Gastrocnemius medialis (tissue), 4 donors: Measurements from ENCODE around the gene PPM1J. TPM values are rescaled to one million over a fixed set of nuclear protein-coding genes. Genes with fewer than 3 reads are reported as not detected.

Experiments
- ATAC-seq, 2 donors: fragments of 150-250 bp; one replicate each; pipeline ENCODE4 v1.9.1; 2016
- DNase-seq, 2 donors: peaks; one replicate each; pipeline ENCODE4 v3.0.0-alpha.2; 2019
- H3K27ac ChIP-seq, 4 donors: fragments of 200-600 bp; sonication (generic); 1 replicate in 1 of 4; 2 replicates in 3 of 4; pipeline ENCODE4 v1.5.1; 2016 to 2018; ENCODE audit warnings: mild to moderate bottlenecking in 2 of 4, moderate library complexity in 1 of 4
- H3K27me3 ChIP-seq, 3 donors: fragments of 200-600 bp; sonication (generic) in 2 of 3; 1 replicate in 1 of 3; 2 replicates in 2 of 3; pipeline versions ENCODE4 v1.5.1 to v1.6.0; 2016 to 2019; ENCODE audit warnings: mild to moderate bottlenecking in 1 of 3, moderate library complexity in 1 of 3
- H3K36me3 ChIP-seq, 2 donors: fragments of 200-600 bp; sonication (generic) in 1 of 2; one replicate each; pipeline ENCODE4 v1.5.1; 2017 to 2018
- H3K4me1 ChIP-seq, 2 donors: fragments of 200-600 bp; sonication (generic) in 1 of 2; one replicate each; pipeline ENCODE4 v1.5.1; 2016 to 2017; ENCODE audit warnings: mild to moderate bottlenecking in 2 of 2
- H3K4me3 ChIP-seq, 4 donors: fragments of 200-600 bp; sonication (generic) in 3 of 4; 1 replicate in 1 of 4; 2 replicates in 3 of 4; pipeline ENCODE4 v1.5.1; 2016 to 2019; ENCODE audit warnings: mild to moderate bottlenecking in 2 of 4
- H3K9me3 ChIP-seq, 3 donors: fragments of 200-600 bp; sonication (generic) in 2 of 3; 1 replicate in 1 of 3; 2 replicates in 2 of 3; pipeline ENCODE4 v1.5.1; 2016 to 2019
- CTCF ChIP-seq, 5 experiments: fragments of 450-650 bp in 3 of 5; fragments of 200-600 bp in 2 of 5; sonication (generic) in 2 of 5; IDR thresholded peaks in 4 of 5; conservative IDR thresholded peaks in 1 of 5; 1 replicate in 4 of 5; 2 replicates in 1 of 5; pipeline ENCODE4 v1.5.1; 2016 to 2019; ENCODE audit warnings: antibody characterized with exemption in 5 of 5, mild to moderate bottlenecking in 3 of 5, moderate library complexity in 3 of 5
- POLR2A ChIP-seq, 2 donors: fragments of 450-650 bp; IDR thresholded peaks; one replicate each; pipeline ENCODE4 v1.6.1; 2017; ENCODE audit warnings: antibody characterized with exemption in 2 of 2, mild to moderate bottlenecking in 2 of 2, moderate library complexity in 2 of 2
- in situ Hi-C, 4 donors: fragments of 200-750 bp; cut with MboI; loops; one replicate each; pipeline versions ENCODE4 v1.15.0 to v1.8.0; 2017; ENCODE audit warnings: low sequenced_read_pairs in 4 of 4
- intact Hi-C: fragments of 100-400 bp; cut with DNase I; formaldehyde crosslinking; loops from one replicate; pipeline ENCODE4 v1.15.1; 2023; ENCODE audit warnings: low total_unique reads
- total RNA-seq, 4 donors: library from RNA; depleted of rRNA; stranded (reverse); fragments of >200 nt; gene quantifications; one replicate each; pipeline versions ENCODE4 v1.1.0 to v1.2.3, GENCODE V29; 2016

Gene PPM1J
- total RNA-seq, 4 donors from 2014 or later = 4.2 to 5.4 (median 4.8) TPM

- no peak for TF ChIP-seq CTCF (IDR thresholded peaks at IDR 0.05 in 4 of 5, conservative IDR thresholded peaks at IDR 0.05 in 1 of 5)
- no peak for TF ChIP-seq POLR2A (IDR thresholded peaks at IDR 0.05)
- no peak for DNase-seq
- H3K4me1 ChIP-seq = peaks cover 36 to 43% of the 10 kb centered on the region in 2 donors
- H3K4me3 ChIP-seq = peak overlapping the region in 1 of 4 donors; percentile 6
- H3K9me3 ChIP-seq = no peaks in the 10 kb centered on the region
- no peaks in the 10 kb centered on the region for H3K27me3 ChIP-seq
- peaks cover 0 to 19% of the 10 kb centered on the region in 2 donors for H3K36me3 ChIP-seq
- H3K27ac ChIP-seq = peak overlapping the region; percentile 85 to 94 (median 90)
- ATAC-seq = peak in 1 of 2 donors; percentile 20
- intact Hi-C loops (loop anchor here (2.0 kb wide), 1 partner anchor 25 kb away; the partner anchor contains the start of gene MOV10), in situ Hi-C loops (loop anchor here in 3 of 4 donors (10.0 to 25.0 kb wide), 4 partner anchors 75 to 688 kb away; partner anchors contain the start of genes CTTNBP2NL (in 3 of the 3) and MAGI3 (in 1 of the 3))
Measured at GRCh38 chr1:112699425-112700144, 15.5 kb downstream of the PPM1J start.

GRCh38 chr1:112698366-112699310 lies 16.5 kb downstream of the PPM1J start:
- no peaks in the 10 kb centered on the region for H3K9me3 ChIP-seq

GRCh38 chr1:112697781-112698201 lies 17.3 kb downstream of the PPM1J start:
- Histone ChIP-seq H3K9me3 (no peaks in the 10 kb centered on the region), H3K4me1 (peaks cover 30 to 38% of the 10 kb centered on the region in 2 donors), H3K27me3 (no peaks in the 10 kb centered on the region), H3K36me3 (peaks cover 0 to 16% of the 10 kb centered on the region in 2 donors), H3K4me3 (no peak overlapping the region), H3K27ac (peak overlapping the region in 3 of 4 donors; percentile 85 to 94 (median 94))
- in situ Hi-C loops = no loop called here
- ATAC-seq (no peak), DNase-seq (no peak)
- intact Hi-C loops = no loop called here
- TF ChIP-seq POLR2A (IDR thresholded peaks at IDR 0.05) (no peak), CTCF (IDR thresholded peaks at IDR 0.05 in 4 of 5, conservative IDR thresholded peaks at IDR 0.05 in 1 of 5) (no peak)

More at GRCh38 chr1:112698366-112699310, 16.5 kb downstream of the PPM1J start:
- H3K27me3 ChIP-seq = no peaks in the 10 kb centered on the region
- in situ Hi-C loops = no loop called here
- peaks cover 0 to 23% of the 10 kb centered on the region in 2 donors for H3K36me3 ChIP-seq
- H3K4me1 ChIP-seq = peaks cover 30 to 43% of the 10 kb centered on the region in 2 donors
- intact Hi-C loops = no loop called here
- peak in 1 of 2 donors; percentile 47 for DNase-seq
- H3K4me3 ChIP-seq = no peak overlapping the region
- H3K27ac ChIP-seq = peak overlapping the region; percentile 85 to 94 (median 90)
- TF ChIP-seq POLR2A (IDR thresholded peaks at IDR 0.05) (no peak), CTCF (IDR thresholded peaks at IDR 0.05 in 4 of 5, conservative IDR thresholded peaks at IDR 0.05 in 1 of 5) (no peak)
- no peak for ATAC-seq

- DNase-seq = no peak
- Histone ChIP-seq H3K9me3 (no peaks in the 10 kb centered on the region), H3K4me3 (no peak overlapping the region), H3K27ac (no peak overlapping the region), H3K4me1 (peaks cover 29 to 30% of the 10 kb centered on the region in 2 donors), H3K36me3 (peaks cover 0 to 18% of the 10 kb centered on the region in 2 donors), H3K27me3 (no peaks in the 10 kb centered on the region)
- TF ChIP-seq CTCF (IDR thresholded peaks at IDR 0.05 in 4 of 5, conservative IDR thresholded peaks at IDR 0.05 in 1 of 5) (no peak), POLR2A (IDR thresholded peaks at IDR 0.05) (no peak)
- intact Hi-C loops = no loop called here
- ATAC-seq = no peak
- in situ Hi-C loops = no loop called here
Measured at GRCh38 chr1:112696578-112697314, 18.4 kb downstream of the PPM1J start.
